Endothelial cell of umbilical vein (primary cell): ENCODE data around the gene IQGAP3. TPM values are rescaled to one million over a fixed set of nuclear protein-coding genes. Genes with fewer than 3 reads are reported as not detected.

ENCODE experiments used
- BruUV-seq: library from RNA; stranded (reverse); fragments of 400-500 nt; replicated peaks from 2 replicates; lab custom pipeline; 2021; lab: Mats Ljungman, UMichigan
- CTCF ChIA-PET: fragments of 300-600, 350-600 bp; sonication (Branson Sonifier 250); formaldehyde crosslinking; loops from one replicate; lab custom pipeline; 2021; ENCODE audit warnings: antibody characterized with exemption, inconsistent platforms; lab: Charles Lee
- POLR2A ChIA-PET: fragments of 300-600, 350-600 bp; sonication (Branson Sonifier 250); formaldehyde crosslinking; loops from one replicate; lab custom pipeline; 2021; ENCODE audit warnings: antibody characterized with exemption, inconsistent platforms; lab: Charles Lee
- DNase-seq: peaks from one replicate; pipeline ENCODE4 v3.0.0-alpha.2; 2011; ENCODE audit warnings: low read depth, low spot score
- FAIRE-seq: peaks from 2 replicates; lab custom pipeline; 2011; peaks lifted over from hg19 to GRCh38; lab: Jason Lieb, UNC
- H2AFZ ChIP-seq: 2 replicates; pipeline ENCODE4 v1.6.0; 2012; ENCODE audit warnings: low read depth, low read length, control low read depth, inconsistent platforms
- H3K27ac ChIP-seq: 2 replicates; pipeline ENCODE4 v1.5.1; 2011; ENCODE audit warnings: low read depth, mild to moderate bottlenecking, control low read depth, low read length, moderate library complexity; ENCODE audit not compliant: insufficient read depth
- H3K27me3 ChIP-seq, 2 experiments: 2 replicates each; pipeline versions ENCODE4 v1.6.0 to v1.6.1; 2011; ENCODE audit warnings: low read length in 2 of 2, mixed read lengths in 1 of 2; ENCODE audit not compliant: control insufficient read depth in 2 of 2, insufficient read depth in 2 of 2
- H3K36me3 ChIP-seq, 2 experiments: 2 replicates in 1 of 2; 3 replicates in 1 of 2; pipeline ENCODE4 v1.5.1; 2011; ENCODE audit warnings: low read length in 2 of 2, mild to moderate bottlenecking in 1 of 2, moderate library complexity in 1 of 2; ENCODE audit not compliant: control insufficient read depth in 2 of 2, insufficient read depth in 2 of 2; ENCODE audit errors: extremely low read depth in 1 of 2
- H3K4me1 ChIP-seq: 3 replicates; pipeline ENCODE4 v1.5.1; 2011; ENCODE audit warnings: mild to moderate bottlenecking, low read length; ENCODE audit not compliant: control insufficient read depth, insufficient read depth; ENCODE audit errors: extremely low read depth
- H3K4me2 ChIP-seq: 2 replicates; pipeline ENCODE4 v1.6.1; 2011; ENCODE audit warnings: low read length, control low read depth, mixed read lengths; ENCODE audit not compliant: insufficient read depth
- H3K4me3 ChIP-seq, 3 experiments: fragments of 200-600 bp in 1 of 3; sonication (generic), shearing (Covaris generic) in 1 of 3; replicated peaks in 1 of 3; 2 replicates each; pipeline ENCODE4 v1.5.1; 2011 to 2016; ENCODE audit warnings: control low read depth in 3 of 3, low read length in 3 of 3, mild to moderate bottlenecking in 2 of 3, inconsistent platforms in 1 of 3, low read depth in 1 of 3, moderate library complexity in 1 of 3; ENCODE audit not compliant: insufficient read depth in 1 of 3
- H3K79me2 ChIP-seq: 2 replicates; pipeline ENCODE4 v1.6.0; 2012; ENCODE audit warnings: low read length, inconsistent platforms; ENCODE audit not compliant: control insufficient read depth, insufficient read depth
- H3K9ac ChIP-seq: replicated peaks from 2 replicates; pipeline ENCODE3; 2011; ENCODE audit warnings: low read length, control low read depth; ENCODE audit not compliant: insufficient read depth; ENCODE audit errors: extremely low read depth
- H3K9me1 ChIP-seq: replicated peaks from 3 replicates; pipeline ENCODE4 v1.6.0; 2011; ENCODE audit warnings: mild to moderate bottlenecking, low read length; ENCODE audit not compliant: control insufficient read depth, insufficient read depth; ENCODE audit errors: extremely low read depth
- H3K9me3 ChIP-seq: replicated peaks from 2 replicates; pipeline ENCODE4 v1.5.1; 2012; ENCODE audit warnings: low read length, inconsistent platforms; ENCODE audit not compliant: control insufficient read depth, insufficient read depth
- H4K20me1 ChIP-seq: replicated peaks from 2 replicates; pipeline ENCODE3; 2011; ENCODE audit warnings: mild to moderate bottlenecking, low read length; ENCODE audit not compliant: control insufficient read depth, insufficient read depth; ENCODE audit errors: extremely low read depth
- EZH2 ChIP-seq: IDR thresholded peaks from 2 replicates; pipeline ENCODE4 v1.6.1; 2012; ENCODE audit warnings: borderline replicate concordance, low read depth, mild to moderate bottlenecking, moderate library complexity, low read length, inconsistent platforms; ENCODE audit not compliant: severe bottlenecking
- MYC ChIP-seq: IDR thresholded peaks from one replicate; pipeline ENCODE4 v1.6.1; 2011; ENCODE audit warnings: mild to moderate bottlenecking, low read depth, low read length
- POLR2A ChIP-seq: IDR thresholded peaks from 2 replicates; pipeline ENCODE4 v1.6.1; 2012; ENCODE audit warnings: low read depth, mild to moderate bottlenecking, control low read depth, low read length
- dilution Hi-C: fragments of 300-500 bp; cut with MboI; formaldehyde crosslinking; loops from one replicate; pipeline ENCODE4 v1.15.0; 2019; ENCODE audit warnings: low sequenced_read_pairs; ENCODE audit not compliant: extremely low pct_ligation_motif_present
- intact Hi-C: fragments of 100-400 bp; cut with micrococcal nuclease; formaldehyde crosslinking; loops from one replicate; pipeline ENCODE4 v1.10.0; 2022
- polyA plus RNA-seq, 4 experiments: library from polyadenylated mRNA; depleted of rRNA in 3 of 4; stranded (reverse) in 3 of 4; unstranded in 1 of 4; fragments of >200 nt; gene quantifications; 2 replicates each; pipeline versions ENCODE4 v1.2.1 to v1.2.3, GENCODE V29; 2011 to 2012; ENCODE audit warnings: missing spikeins in 1 of 4
- total RNA-seq: library from RNA; stranded (reverse); gene quantifications from 2 replicates; pipeline ENCODE4 v1.2.3, GENCODE V29; 2021
- TF ChIP-seq, protein P1 (sequence below), 2 donors: IDR thresholded peaks; 1 replicate in 1 of 2; 2 replicates in 1 of 2; pipeline ENCODE4 v1.5.1; 2011; ENCODE audit warnings: low read length in 2 of 2, mild to moderate bottlenecking in 2 of 2, moderate library complexity in 2 of 2, control low read depth in 1 of 2, inconsistent platforms in 1 of 2, low read depth in 1 of 2; ENCODE audit not compliant: insufficient read depth in 1 of 2; ENCODE audit errors: extremely low read depth in 1 of 2

Gene IQGAP3
- total and polyA plus RNA-seq, 2 donors (not counting 3 experiments of a cell fraction or from before 2014, with no cell fraction given) = 28.3 to 60.7 TPM

DNA sequence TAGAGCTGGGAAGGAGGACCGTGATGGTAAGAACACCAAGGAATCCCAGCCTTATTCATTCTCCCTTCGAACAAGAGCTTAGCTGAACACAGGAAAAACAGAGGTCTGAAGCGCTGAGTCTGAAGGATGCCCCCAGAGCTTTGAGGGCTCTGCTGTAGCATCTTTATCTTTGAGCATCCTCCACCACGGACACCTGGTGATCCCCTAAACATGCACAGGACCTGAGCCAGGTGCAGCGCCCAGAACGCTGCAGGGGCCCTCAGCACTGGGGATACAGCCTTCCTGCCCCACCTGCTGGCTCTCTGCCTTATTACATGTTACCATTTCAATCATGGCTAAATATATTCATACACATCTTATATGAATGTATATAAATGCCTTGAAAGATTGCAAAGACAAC, 36.6 kb upstream of the IQGAP3 start:
- DNase-seq (peak; percentile 48), FAIRE-seq (peak; percentile 49)
- H3K27ac ChIP-seq = no peak overlapping the region
- no peaks in the 10 kb centered on the region for H3K36me3 ChIP-seq
- dilution Hi-C loops (no loop called here), intact Hi-C loops (loop anchor here (1.0 to 5.0 kb wide), 5 partner anchors 25 to 226 kb away; partner anchors contain the start of gene IQGAP3)
- no peaks in the 10 kb centered on the region for H3K9me3 ChIP-seq
- H3K27me3 ChIP-seq = peaks cover 6 to 9% of the 10 kb centered on the region in 2 experiments
- no peak overlapping the region for H3K4me2 ChIP-seq
- ChIA-PET CTCF (interaction anchor here (0.6 to 1.8 kb wide), 24 partner anchors 8 to 250 kb away, joined by 3 to 104 read pairs (median 5); partner anchors contain the start of genes HAPLN2, INSRR, NAXE and TTC24), POLR2A (interaction anchor here (0.6 kb wide), 1 partner anchor 58 kb away, joined by 12 read pairs; no protein-coding TSS in a partner anchor)
- H3K9me1 ChIP-seq = no peaks in the 10 kb centered on the region
- H3K79me2 ChIP-seq = no peaks in the 10 kb centered on the region
- H4K20me1 ChIP-seq = no peaks in the 10 kb centered on the region
- no peak for TF ChIP-seq MYC
- TF ChIP-seq EZH2 = no peak
- TF ChIP-seq POLR2A = no peak
- TF ChIP-seq, protein P1, sequence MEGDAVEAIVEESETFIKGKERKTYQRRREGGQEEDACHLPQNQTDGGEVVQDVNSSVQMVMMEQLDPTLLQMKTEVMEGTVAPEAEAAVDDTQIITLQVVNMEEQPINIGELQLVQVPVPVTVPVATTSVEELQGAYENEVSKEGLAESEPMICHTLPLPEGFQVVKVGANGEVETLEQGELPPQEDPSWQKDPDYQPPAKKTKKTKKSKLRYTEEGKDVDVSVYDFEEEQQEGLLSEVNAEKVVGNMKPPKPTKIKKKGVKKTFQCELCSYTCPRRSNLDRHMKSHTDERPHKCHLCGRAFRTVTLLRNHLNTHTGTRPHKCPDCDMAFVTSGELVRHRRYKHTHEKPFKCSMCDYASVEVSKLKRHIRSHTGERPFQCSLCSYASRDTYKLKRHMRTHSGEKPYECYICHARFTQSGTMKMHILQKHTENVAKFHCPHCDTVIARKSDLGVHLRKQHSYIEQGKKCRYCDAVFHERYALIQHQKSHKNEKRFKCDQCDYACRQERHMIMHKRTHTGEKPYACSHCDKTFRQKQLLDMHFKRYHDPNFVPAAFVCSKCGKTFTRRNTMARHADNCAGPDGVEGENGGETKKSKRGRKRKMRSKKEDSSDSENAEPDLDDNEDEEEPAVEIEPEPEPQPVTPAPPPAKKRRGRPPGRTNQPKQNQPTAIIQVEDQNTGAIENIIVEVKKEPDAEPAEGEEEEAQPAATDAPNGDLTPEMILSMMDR (IDR thresholded peaks at IDR 0.05; ENCODE audit: extremely low read depth in 1 of 2, insufficient read depth in 1 of 2, low read depth in 1 of 2, low read length in 2 of 2) = peak; percentile 46 to 62
- H3K4me1 ChIP-seq = no peaks in the 10 kb centered on the region
- BruUV-seq = no TSS peak
- H2AFZ ChIP-seq = no peak overlapping the region
- H3K9ac ChIP-seq = no peak overlapping the region
- no peak overlapping the region for H3K4me3 ChIP-seq
